ENCODE measurements around the gene NCAPH2. TPM values are rescaled to one million over a fixed set of nuclear protein-coding genes. Genes with fewer than 3 reads are reported as not detected.
A peak's percentile ranks its signal among the peaks of the same experiment; 100 is the strongest.

Gene NCAPH2
- total and polyA plus RNA-seq, 2 of the 13 experiments (the other 11 are each of a cell fraction or from before 2014, with no cell fraction given): 28.1 to 64.4 TPM

GRCh38 chr22:50531962-50532674 lies 24.1 kb downstream of the NCAPH2 start (continued):
- TF ChIP-seq GZF1 (CRISPR knock-in tag; IDR thresholded peaks at IDR 0.05) (no peak; the same call in 1 of the 2 replicates), ZFX (CRISPR knock-in tag; IDR thresholded peaks at IDR 0.05; ENCODE audit: low read depth) (peak; percentile 80), ZNF432 (CRISPR knock-in tag; IDR thresholded peaks at IDR 0.05; ENCODE audit: borderline replicate concordance) (no peak), DR1 (CRISPR knock-in tag; IDR thresholded peaks at IDR 0.05) (no peak), HNRNPK (IDR thresholded peaks at IDR 0.05; ENCODE audit: low read depth, low read length, poor library complexity, severe bottlenecking) (peak; percentile 67), CREB1 (IDR thresholded peaks at IDR 0.05) (no peak), CREB1 (CRISPR knock-in tag; IDR thresholded peaks at IDR 0.05) (no peak), NRL (CRISPR knock-in tag; IDR thresholded peaks at IDR 0.05; ENCODE audit: borderline replicate concordance) (peak; percentile 49; the same call in 1 of the 2 replicates), KDM2A (CRISPR knock-in tag; IDR thresholded peaks at IDR 0.05; ENCODE audit: borderline replicate concordance, low read depth) (peak; percentile 54; the same call in 1 of the 2 replicates), ZNF747 (CRISPR knock-in tag; IDR thresholded peaks at IDR 0.05; ENCODE audit: borderline replicate concordance) (0 out of 2 replicates have a peak, but pooled peaks have one; percentile 10), GABPB1 (CRISPR knock-in tag; IDR thresholded peaks at IDR 0.05) (peak; percentile 56; the same call in 1 of the 2 replicates), ARNT2 (CRISPR knock-in tag; IDR thresholded peaks at IDR 0.05; ENCODE audit: low read depth) (peak; percentile 24; the same call in 1 of the 2 replicates), TOE1 (CRISPR knock-in tag; IDR thresholded peaks at IDR 0.05) (no peak), ZNF337 (CRISPR knock-in tag; IDR thresholded peaks at IDR 0.05; ENCODE audit: borderline replicate concordance, low read depth) (peak; percentile 45; the same call in 1 of the 2 replicates), ZNF672 (CRISPR knock-in tag; IDR thresholded peaks at IDR 0.05) (no peak), AGO1 (IDR thresholded peaks at IDR 0.05; ENCODE audit: low read depth, low read length, poor library complexity, severe bottlenecking) (peak; percentile 84), RBFOX2 (IDR thresholded peaks at IDR 0.05; ENCODE audit: low read depth, low read length) (peak; percentile 30), ZNF282 (IDR thresholded peaks at IDR 0.05; ENCODE audit: partially characterized antibody) (no peak), SAP130 (CRISPR knock-in tag; IDR thresholded peaks at IDR 0.05; ENCODE audit: low read depth) (peak; percentile 23; the same call in 1 of the 2 replicates), ZNF768 (CRISPR knock-in tag; IDR thresholded peaks at IDR 0.05) (no peak), ZNF256 (CRISPR knock-in tag; conservative IDR thresholded peaks at IDR 0.05) (no peak), ZNF674 (CRISPR knock-in tag; IDR thresholded peaks at IDR 0.05; ENCODE audit: low read depth) (no peak), ZNF709 (CRISPR knock-in tag; IDR thresholded peaks at IDR 0.05) (no peak), SMAD9 (CRISPR knock-in tag; IDR thresholded peaks at IDR 0.05) (no peak), MTERF4 (CRISPR knock-in tag; IDR thresholded peaks at IDR 0.05) (peak; percentile 16; the same call in 1 of the 2 replicates), MTF1 (CRISPR knock-in tag; IDR thresholded peaks at IDR 0.05) (no peak), ZNF547 (CRISPR knock-in tag; IDR thresholded peaks at IDR 0.05) (no peak), ZNF660 (CRISPR knock-in tag; IDR thresholded peaks at IDR 0.05; ENCODE audit: borderline replicate concordance, low read depth) (no peak), ZNF598 (CRISPR knock-in tag; IDR thresholded peaks at IDR 0.05; ENCODE audit: borderline replicate concordance) (0 out of 2 replicates have a peak, but pooled peaks have one; percentile 45), ZNF792 (CRISPR knock-in tag; IDR thresholded peaks at IDR 0.05) (no peak), FOXK1 (CRISPR knock-in tag; IDR thresholded peaks at IDR 0.05; ENCODE audit: borderline replicate concordance, low read depth) (no peak), TEF (CRISPR knock-in tag; IDR thresholded peaks at IDR 0.05) (no peak)

All from HepG2 (cell line).